GM23338 (cell line): ENCODE measurements around the gene POLD4. TPM values are rescaled to one million over a fixed set of nuclear protein-coding genes. Genes with fewer than 3 reads are reported as not detected.

ENCODE experiments used
- ATAC-seq: fragments of 200-7000 bp; cut with Tn5 transposase; 3 replicates; pipeline ENCODE4 v1.9.1; 2020
- DNase-seq: peaks from one replicate; pipeline ENCODE4 v3.0.0-alpha.2; 2015; ENCODE audit warnings: low spot score
- H2AFZ ChIP-seq: fragments of 200-600 bp; sonication (generic); 2 replicates; pipeline ENCODE4 v1.8.0; 2016; ENCODE audit warnings: antibody characterized with exemption, mild to moderate bottlenecking, moderate library complexity
- H3F3A ChIP-seq: fragments of 200-600 bp; sonication (generic); replicated peaks from 2 replicates; pipeline ENCODE4 v1.8.0; 2017; ENCODE audit warnings: antibody characterized with exemption, mixed run types, low read depth
- H3K27ac ChIP-seq: fragments of 200-600 bp; sonication (generic); 2 replicates; pipeline ENCODE4 v1.6.1; 2016; ENCODE audit warnings: low read depth
- H3K27me3 ChIP-seq: fragments of 200-600 bp; sonication (generic); 2 replicates; pipeline ENCODE4 v1.8.0; 2016; ENCODE audit warnings: mild to moderate bottlenecking, mixed run types, moderate library complexity; ENCODE audit not compliant: insufficient read depth
- H3K36me3 ChIP-seq: fragments of 200-600 bp; sonication (generic); 2 replicates; pipeline ENCODE4 v1.8.0; 2016; ENCODE audit warnings: mild to moderate bottlenecking; ENCODE audit not compliant: insufficient read depth
- H3K4me1 ChIP-seq: fragments of 200-600 bp; sonication (generic); 2 replicates; pipeline ENCODE4 v1.8.0; 2016; ENCODE audit warnings: mild to moderate bottlenecking, moderate library complexity; ENCODE audit not compliant: insufficient read depth
- H3K4me2 ChIP-seq: fragments of 200-600 bp; sonication (generic); 2 replicates; pipeline ENCODE4 v1.7.1; 2017; ENCODE audit warnings: mixed run types
- H3K4me3 ChIP-seq: fragments of 200-600 bp; sonication (generic); 2 replicates; pipeline ENCODE4 v1.6.1; 2016; ENCODE audit warnings: mixed run types
- H3K79me2 ChIP-seq: fragments of 200-600 bp; sonication (generic); replicated peaks from 2 replicates; pipeline ENCODE4 v1.8.0; 2017; ENCODE audit warnings: mild to moderate bottlenecking; ENCODE audit not compliant: insufficient read depth
- H3K9me2 ChIP-seq: fragments of 200-600 bp; sonication (generic); 2 replicates; pipeline ENCODE4 v1.8.0; 2017; ENCODE audit not compliant: insufficient read depth
- H4K20me1 ChIP-seq: fragments of 200-600 bp; sonication (generic); replicated peaks from 2 replicates; pipeline ENCODE4 v1.8.0; 2017; ENCODE audit warnings: mild to moderate bottlenecking; ENCODE audit not compliant: insufficient read depth
- H3K27ac Mint-ChIP-seq: 2 replicates; pipeline ENCODE4 v1.8.0; 2020; ENCODE audit warnings: inconsistent platforms, mild to moderate bottlenecking, moderate library complexity, mixed read lengths
- H3K27me3 Mint-ChIP-seq: 3 replicates; pipeline ENCODE4 v1.8.0; 2022; ENCODE audit warnings: low read depth, mild to moderate bottlenecking, moderate library complexity, mixed read lengths, inconsistent platforms; ENCODE audit not compliant: insufficient read depth, poor library complexity
- H3K36me3 Mint-ChIP-seq: 3 replicates; pipeline ENCODE4 v1.8.0; 2021; ENCODE audit warnings: low read depth, mild to moderate bottlenecking, inconsistent platforms, moderate library complexity, mixed read lengths
- H3K4me1 Mint-ChIP-seq: 3 replicates; pipeline ENCODE4 v1.8.0; 2020; ENCODE audit warnings: mild to moderate bottlenecking, inconsistent platforms, mixed read lengths
- H3K4me3 Mint-ChIP-seq: 3 replicates; pipeline ENCODE4 v1.8.0; 2021; ENCODE audit warnings: moderate library complexity, mild to moderate bottlenecking, inconsistent platforms, mixed read lengths
- H3K9me3 Mint-ChIP-seq: 3 replicates; pipeline ENCODE4 v1.8.0; 2020; ENCODE audit warnings: moderate library complexity, mild to moderate bottlenecking, inconsistent platforms, mixed read lengths
- ETS1 ChIP-seq: IDR thresholded peaks from 2 replicates; pipeline ENCODE4 v1.6.1; 2016; ENCODE audit warnings: antibody characterized with exemption
- EZH2 ChIP-seq: fragments of 200-600 bp; sonication (generic); IDR thresholded peaks from one replicate; pipeline ENCODE4 v1.8.0; 2017; ENCODE audit warnings: antibody characterized with exemption, mild to moderate bottlenecking, low read depth; ENCODE audit not compliant: unreplicated experiment
- EZH2phosphoT487 ChIP-seq: fragments of 200-600 bp; sonication (generic); IDR thresholded peaks from one replicate; pipeline ENCODE4 v1.8.1; 2018; ENCODE audit warnings: antibody characterized with exemption; ENCODE audit not compliant: unreplicated experiment
- JUNB ChIP-seq: IDR thresholded peaks from one replicate; pipeline ENCODE4 v1.6.1; 2016; ENCODE audit warnings: antibody characterized with exemption; ENCODE audit not compliant: unreplicated experiment
- NANOG ChIP-seq: IDR thresholded peaks from 2 replicates; pipeline ENCODE4 v1.6.1; 2016; ENCODE audit warnings: antibody characterized with exemption, borderline replicate concordance
- POLR2AphosphoS5 ChIP-seq: IDR thresholded peaks from 2 replicates; pipeline ENCODE4 v1.6.1; 2016; ENCODE audit warnings: antibody characterized with exemption, low read depth
- STAT1 ChIP-seq: IDR thresholded peaks from one replicate; pipeline ENCODE4 v1.6.1; 2016; ENCODE audit warnings: antibody characterized with exemption; ENCODE audit not compliant: unreplicated experiment
- ZNF114 ChIP-seq: fragments of 250-450 bp; sonication (Bioruptor Pico); IDR thresholded peaks from 2 replicates; pipeline ENCODE4 v1.5.0; 2020; ENCODE audit warnings: mild to moderate bottlenecking, moderate library complexity
- ZNF331 ChIP-seq: fragments of 250-450 bp; sonication (Bioruptor Pico); IDR thresholded peaks from 2 replicates; pipeline ENCODE4 v1.5.0; 2020; ENCODE audit warnings: low read depth, mild to moderate bottlenecking, moderate library complexity
- polyA plus RNA-seq: library from polyadenylated mRNA; unstranded; fragments of >200 nt; fragmentation: Nextera tagmentation; extraction: Ambion mirVana; gene quantifications from 2 replicates; pipeline ENCODE4 v1.2.1, GENCODE V29; 2016
- total RNA-seq: library from RNA; depleted of rRNA; stranded (reverse); fragments of >200 nt; shearing (Covaris generic); gene quantifications from 2 replicates; pipeline ENCODE4 v1.2.3, GENCODE V29; 2014
- TF ChIP-seq, protein P1 (sequence below): IDR thresholded peaks from one replicate; pipeline ENCODE4 v1.6.1; 2018; ENCODE audit warnings: antibody characterized with exemption; ENCODE audit not compliant: unreplicated experiment
- TF ChIP-seq, protein P2 (sequence below), 2 experiments: fragments of 200-600 bp in 1 of 2; sonication (generic) in 1 of 2; conservative IDR thresholded peaks; 2 replicates each; pipeline versions ENCODE4 v1.5.1 to v1.6.1; 2016 to 2017; ENCODE audit warnings: antibody characterized with exemption in 2 of 2, low read depth in 2 of 2, mild to moderate bottlenecking in 2 of 2, moderate library complexity in 1 of 2
- TF ChIP-seq, protein P3 (sequence below): fragments of 250-450 bp; sonication (Bioruptor Pico); IDR thresholded peaks from 2 replicates; pipeline ENCODE4 v1.5.0; 2020; ENCODE audit warnings: mild to moderate bottlenecking, moderate library complexity

The POLD4 gene
- total and polyA plus RNA-seq, 2 experiments from 2014 or later, result 16.2 to 23.0 TPM

- TF ChIP-seq, protein P1, sequence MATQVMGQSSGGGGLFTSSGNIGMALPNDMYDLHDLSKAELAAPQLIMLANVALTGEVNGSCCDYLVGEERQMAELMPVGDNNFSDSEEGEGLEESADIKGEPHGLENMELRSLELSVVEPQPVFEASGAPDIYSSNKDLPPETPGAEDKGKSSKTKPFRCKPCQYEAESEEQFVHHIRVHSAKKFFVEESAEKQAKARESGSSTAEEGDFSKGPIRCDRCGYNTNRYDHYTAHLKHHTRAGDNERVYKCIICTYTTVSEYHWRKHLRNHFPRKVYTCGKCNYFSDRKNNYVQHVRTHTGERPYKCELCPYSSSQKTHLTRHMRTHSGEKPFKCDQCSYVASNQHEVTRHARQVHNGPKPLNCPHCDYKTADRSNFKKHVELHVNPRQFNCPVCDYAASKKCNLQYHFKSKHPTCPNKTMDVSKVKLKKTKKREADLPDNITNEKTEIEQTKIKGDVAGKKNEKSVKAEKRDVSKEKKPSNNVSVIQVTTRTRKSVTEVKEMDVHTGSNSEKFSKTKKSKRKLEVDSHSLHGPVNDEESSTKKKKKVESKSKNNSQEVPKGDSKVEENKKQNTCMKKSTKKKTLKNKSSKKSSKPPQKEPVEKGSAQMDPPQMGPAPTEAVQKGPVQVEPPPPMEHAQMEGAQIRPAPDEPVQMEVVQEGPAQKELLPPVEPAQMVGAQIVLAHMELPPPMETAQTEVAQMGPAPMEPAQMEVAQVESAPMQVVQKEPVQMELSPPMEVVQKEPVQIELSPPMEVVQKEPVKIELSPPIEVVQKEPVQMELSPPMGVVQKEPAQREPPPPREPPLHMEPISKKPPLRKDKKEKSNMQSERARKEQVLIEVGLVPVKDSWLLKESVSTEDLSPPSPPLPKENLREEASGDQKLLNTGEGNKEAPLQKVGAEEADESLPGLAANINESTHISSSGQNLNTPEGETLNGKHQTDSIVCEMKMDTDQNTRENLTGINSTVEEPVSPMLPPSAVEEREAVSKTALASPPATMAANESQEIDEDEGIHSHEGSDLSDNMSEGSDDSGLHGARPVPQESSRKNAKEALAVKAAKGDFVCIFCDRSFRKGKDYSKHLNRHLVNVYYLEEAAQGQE, result no peak
- TF ChIP-seq NANOG, result no peak
These were observed 34.2 kb upstream of the POLD4 start (continued) for GRCh38 chr11:67387518-67387917.

DNA sequence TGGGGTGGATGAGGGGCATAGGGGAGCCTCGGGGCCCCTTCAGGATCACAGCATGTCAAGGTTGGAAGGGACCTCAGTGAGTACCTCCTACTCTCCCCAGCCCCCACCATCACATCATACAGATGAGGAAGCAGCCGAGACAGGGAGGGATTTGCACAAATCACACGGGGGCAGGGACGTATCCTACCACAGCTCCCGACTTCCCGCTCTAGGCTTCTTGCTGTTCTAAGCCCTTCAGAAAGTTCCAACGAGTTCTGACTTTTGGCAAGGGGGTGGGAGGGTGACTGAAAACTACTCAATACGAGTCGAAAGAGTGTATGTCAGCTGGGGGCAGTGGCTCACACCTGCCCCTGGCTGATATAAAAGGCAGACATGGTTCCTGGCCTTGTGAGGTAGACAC is 33.7 kb upstream of the POLD4 start:
- Histone ChIP-seq H3K9me2 (no peaks in the 10 kb centered on the region), H3K4me3 (no peak overlapping the region), H4K20me1 (no peaks in the 10 kb centered on the region; the same call in 1 of the 2 replicates), H3K4me2 (peak overlapping the region; percentile 20; the same call in 1 of the 2 replicates), H3K4me1 (peaks cover 8% of the 10 kb centered on the region; the same call in 1 of the 2 replicates), H3K36me3 (no peaks in the 10 kb centered on the region), H3K79me2 (0 out of 2 replicates have a peak, but pooled peaks cover 3% of the 10 kb centered on the region), H3K27ac (no peak overlapping the region), H2AFZ (no peak overlapping the region; the same call in 1 of the 2 replicates), H3K27me3 (peaks cover 7% of the 10 kb centered on the region; the same call in 1 of the 2 replicates), H3F3A (0 out of 2 replicates have a peak, but pooled peaks cover 8% of the 10 kb centered on the region)
- Mint-ChIP-seq H3K4me1 (peaks cover 32% of the 10 kb centered on the region), H3K27me3 (peaks cover 15% of the 10 kb centered on the region), H3K36me3 (no peaks in the 10 kb centered on the region; the same call in 2 of the 3 replicates), H3K9me3 (no peaks in the 10 kb centered on the region; the same call in 1 of the 3 replicates), H3K4me3 (no peak overlapping the region), H3K27ac (no peak overlapping the region)
- ATAC-seq, result no peak
- DNase-seq, result no peak
- no peak for TF ChIP-seq POLR2AphosphoS5
- TF ChIP-seq EZH2, result no peak
- no peak for TF ChIP-seq ZNF114 (CRISPR knock-in tag)
- TF ChIP-seq, protein P2, sequence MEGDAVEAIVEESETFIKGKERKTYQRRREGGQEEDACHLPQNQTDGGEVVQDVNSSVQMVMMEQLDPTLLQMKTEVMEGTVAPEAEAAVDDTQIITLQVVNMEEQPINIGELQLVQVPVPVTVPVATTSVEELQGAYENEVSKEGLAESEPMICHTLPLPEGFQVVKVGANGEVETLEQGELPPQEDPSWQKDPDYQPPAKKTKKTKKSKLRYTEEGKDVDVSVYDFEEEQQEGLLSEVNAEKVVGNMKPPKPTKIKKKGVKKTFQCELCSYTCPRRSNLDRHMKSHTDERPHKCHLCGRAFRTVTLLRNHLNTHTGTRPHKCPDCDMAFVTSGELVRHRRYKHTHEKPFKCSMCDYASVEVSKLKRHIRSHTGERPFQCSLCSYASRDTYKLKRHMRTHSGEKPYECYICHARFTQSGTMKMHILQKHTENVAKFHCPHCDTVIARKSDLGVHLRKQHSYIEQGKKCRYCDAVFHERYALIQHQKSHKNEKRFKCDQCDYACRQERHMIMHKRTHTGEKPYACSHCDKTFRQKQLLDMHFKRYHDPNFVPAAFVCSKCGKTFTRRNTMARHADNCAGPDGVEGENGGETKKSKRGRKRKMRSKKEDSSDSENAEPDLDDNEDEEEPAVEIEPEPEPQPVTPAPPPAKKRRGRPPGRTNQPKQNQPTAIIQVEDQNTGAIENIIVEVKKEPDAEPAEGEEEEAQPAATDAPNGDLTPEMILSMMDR (conservative IDR thresholded peaks at IDR 0.05; ENCODE audit: low read depth in 2 of 2), result no peak
- no peak for TF ChIP-seq ZNF331
- TF ChIP-seq STAT1, result no peak
- TF ChIP-seq NANOG, result no peak
- no peak for TF ChIP-seq EZH2phosphoT487
- TF ChIP-seq, protein P3, sequence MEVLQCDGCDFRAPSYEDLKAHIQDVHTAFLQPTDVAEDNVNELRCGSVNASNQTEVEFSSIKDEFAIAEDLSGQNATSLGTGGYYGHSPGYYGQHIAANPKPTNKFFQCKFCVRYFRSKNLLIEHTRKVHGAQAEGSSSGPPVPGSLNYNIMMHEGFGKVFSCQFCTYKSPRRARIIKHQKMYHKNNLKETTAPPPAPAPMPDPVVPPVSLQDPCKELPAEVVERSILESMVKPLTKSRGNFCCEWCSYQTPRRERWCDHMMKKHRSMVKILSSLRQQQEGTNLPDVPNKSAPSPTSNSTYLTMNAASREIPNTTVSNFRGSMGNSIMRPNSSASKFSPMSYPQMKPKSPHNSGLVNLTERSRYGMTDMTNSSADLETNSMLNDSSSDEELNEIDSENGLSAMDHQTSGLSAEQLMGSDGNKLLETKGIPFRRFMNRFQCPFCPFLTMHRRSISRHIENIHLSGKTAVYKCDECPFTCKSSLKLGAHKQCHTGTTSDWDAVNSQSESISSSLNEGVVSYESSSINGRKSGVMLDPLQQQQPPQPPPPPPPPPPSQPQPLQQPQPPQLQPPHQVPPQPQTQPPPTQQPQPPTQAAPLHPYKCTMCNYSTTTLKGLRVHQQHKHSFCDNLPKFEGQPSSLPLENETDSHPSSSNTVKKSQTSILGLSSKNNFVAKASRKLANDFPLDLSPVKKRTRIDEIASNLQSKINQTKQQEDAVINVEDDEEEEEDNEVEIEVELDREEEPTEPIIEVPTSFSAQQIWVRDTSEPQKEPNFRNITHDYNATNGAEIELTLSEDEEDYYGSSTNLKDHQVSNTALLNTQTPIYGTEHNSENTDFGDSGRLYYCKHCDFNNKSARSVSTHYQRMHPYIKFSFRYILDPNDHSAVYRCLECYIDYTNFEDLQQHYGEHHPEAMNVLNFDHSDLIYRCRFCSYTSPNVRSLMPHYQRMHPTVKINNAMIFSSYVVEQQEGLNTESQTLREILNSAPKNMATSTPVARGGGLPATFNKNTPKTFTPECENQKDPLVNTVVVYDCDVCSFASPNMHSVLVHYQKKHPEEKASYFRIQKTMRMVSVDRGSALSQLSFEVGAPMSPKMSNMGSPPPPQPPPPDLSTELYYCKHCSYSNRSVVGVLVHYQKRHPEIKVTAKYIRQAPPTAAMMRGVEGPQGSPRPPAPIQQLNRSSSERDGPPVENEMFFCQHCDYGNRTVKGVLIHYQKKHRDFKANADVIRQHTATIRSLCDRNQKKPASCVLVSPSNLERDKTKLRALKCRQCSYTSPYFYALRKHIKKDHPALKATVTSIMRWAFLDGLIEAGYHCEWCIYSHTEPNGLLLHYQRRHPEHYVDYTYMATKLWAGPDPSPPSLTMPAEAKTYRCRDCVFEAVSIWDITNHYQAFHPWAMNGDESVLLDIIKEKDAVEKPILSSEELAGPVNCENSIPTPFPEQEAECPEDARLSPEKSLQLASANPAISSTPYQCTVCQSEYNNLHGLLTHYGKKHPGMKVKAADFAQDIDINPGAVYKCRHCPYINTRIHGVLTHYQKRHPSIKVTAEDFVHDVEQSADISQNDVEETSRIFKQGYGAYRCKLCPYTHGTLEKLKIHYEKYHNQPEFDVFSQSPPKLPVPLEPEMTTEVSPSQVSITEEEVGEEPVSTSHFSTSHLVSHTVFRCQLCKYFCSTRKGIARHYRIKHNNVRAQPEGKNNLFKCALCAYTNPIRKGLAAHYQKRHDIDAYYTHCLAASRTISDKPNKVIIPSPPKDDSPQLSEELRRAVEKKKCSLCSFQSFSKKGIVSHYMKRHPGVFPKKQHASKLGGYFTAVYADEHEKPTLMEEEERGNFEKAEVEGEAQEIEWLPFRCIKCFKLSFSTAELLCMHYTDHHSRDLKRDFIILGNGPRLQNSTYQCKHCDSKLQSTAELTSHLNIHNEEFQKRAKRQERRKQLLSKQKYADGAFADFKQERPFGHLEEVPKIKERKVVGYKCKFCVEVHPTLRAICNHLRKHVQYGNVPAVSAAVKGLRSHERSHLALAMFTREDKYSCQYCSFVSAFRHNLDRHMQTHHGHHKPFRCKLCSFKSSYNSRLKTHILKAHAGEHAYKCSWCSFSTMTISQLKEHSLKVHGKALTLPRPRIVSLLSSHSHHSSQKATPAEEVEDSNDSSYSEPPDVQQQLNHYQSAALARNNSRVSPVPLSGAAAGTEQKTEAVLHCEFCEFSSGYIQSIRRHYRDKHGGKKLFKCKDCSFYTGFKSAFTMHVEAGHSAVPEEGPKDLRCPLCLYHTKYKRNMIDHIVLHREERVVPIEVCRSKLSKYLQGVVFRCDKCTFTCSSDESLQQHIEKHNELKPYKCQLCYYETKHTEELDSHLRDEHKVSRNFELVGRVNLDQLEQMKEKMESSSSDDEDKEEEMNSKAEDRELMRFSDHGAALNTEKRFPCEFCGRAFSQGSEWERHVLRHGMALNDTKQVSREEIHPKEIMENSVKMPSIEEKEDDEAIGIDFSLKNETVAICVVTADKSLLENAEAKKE (CRISPR knock-in tag), result no peak
- no peak for TF ChIP-seq ETS1
- no peak for TF ChIP-seq JUNB
